ENCODE results near the gene RTP3. TPM values are rescaled to one million over a fixed set of nuclear protein-coding genes. Genes with fewer than 3 reads are reported as not detected.
"Not testable (repeated sequence)": the region's sequence is repeated elsewhere in the genome, so short reads cannot be mapped to it uniquely, and the experiment has no call there.

The RTP3 gene
- total RNA-seq, 1 experiment from 2014 or later: 0.20 TPM

DNA sequence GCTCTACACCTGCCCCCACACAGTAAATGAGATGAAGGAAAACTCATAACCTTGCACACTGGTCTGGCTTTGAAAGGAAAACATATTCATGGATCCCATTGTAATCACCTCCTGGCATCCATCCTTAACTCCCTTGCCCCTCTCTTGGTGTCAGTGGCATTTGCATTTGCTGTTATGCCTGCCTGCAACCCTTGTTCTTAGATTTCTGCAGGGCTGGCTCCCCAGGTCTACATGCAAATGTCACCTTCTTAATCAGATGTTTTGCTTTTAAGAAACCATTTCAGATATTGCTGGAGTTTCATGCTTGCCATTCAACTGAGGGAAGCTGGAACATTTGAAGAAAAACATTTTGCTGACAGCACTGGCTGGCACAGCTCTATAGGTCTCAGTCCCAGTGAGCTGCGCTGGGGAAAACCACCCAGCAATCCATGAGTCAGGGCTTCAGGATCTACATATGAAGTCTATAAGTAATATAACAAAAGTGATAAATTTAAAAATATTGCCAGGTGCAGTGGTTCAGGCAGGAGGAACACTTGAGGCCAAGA is 49.2 kb downstream of the RTP3 start:
- DNase-seq (ENCODE audit: low read depth): no peak

DNA sequence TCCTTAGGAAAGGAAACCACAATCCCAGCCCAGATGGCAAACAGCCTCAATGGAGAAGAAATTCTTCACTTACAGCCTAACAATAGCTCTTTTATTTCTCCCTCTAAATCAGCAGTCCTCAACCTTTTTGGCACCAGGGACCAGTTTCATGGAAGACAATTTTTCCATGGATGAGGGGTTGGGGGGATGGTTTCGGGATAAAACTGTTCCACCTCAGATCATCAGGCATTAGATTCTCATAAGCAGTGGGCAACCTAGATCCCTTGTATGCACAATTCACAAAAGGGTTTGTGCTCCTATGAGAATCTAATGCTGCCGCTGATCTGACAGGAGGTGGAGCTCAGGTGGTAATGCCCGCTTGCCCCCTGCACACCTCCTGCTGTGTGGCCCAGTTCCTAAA is 50.8 kb downstream of the RTP3 start:
- not testable (repeated sequence) for DNase-seq (ENCODE audit: low read depth)

DNA sequence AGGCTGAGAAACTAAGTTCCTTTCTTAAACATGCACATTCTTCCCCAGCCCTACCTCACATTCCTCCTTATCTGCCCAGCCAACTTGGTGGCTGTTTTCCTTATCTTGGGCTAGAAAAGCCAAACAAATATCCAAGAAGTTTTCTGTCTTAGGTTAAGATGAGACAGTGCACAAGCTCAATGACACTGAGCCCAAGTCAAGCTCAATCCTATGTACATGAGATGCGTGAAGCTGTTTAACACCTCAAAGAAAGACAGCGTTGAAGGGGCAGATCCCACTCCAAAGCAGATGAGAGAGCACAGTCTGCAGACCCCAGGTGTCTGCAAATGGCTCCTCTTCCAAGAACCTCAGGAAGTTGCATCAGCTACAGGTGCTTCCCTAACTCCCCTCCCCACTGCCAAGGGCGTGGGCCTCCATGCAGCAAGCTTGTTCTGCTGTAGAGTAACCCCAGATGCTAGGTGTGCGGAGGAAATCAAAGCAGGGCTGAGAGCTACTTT is 51.7 kb downstream of the RTP3 start:
- no peak for DNase-seq (ENCODE audit: low read depth)

DNA sequence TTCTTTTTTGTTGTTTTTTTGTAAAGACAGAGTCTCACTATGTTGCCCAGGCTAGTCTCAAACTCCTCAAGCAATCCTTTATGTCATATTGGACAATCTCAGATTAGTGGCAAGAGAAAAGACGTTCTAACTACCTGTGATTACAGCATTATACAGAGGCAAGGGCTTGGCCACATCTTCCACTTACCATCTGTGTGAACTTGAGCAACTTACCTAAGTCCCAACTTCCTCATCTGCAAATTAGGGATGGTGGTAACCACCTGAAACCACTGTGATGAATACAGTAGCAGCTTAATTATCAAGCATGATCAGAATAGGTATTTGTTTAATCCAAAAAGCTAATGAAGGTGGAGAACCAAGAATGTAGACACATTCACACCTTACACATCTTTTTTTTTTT is 52.2 kb downstream of the RTP3 start:
- DNase-seq (ENCODE audit: low read depth): no peak

Other genes starting within 250 kb of the RTP3 start
- 0.12 TPM in 1 of 2 replicates, not detected in the other for gene CCR2, start 143.9 kb upstream of the RTP3 start, total RNA-seq (2014; rRNA removed; shearing (Covaris generic))
- not detected in 2 replicates for gene CCR5, start 127.0 kb upstream of the RTP3 start, total RNA-seq (2014; rRNA removed; shearing (Covaris generic))
- gene CCRL2, start 90.7 kb upstream of the RTP3 start, total RNA-seq (2014; rRNA removed; shearing (Covaris generic)): 0.27 and 1.0 TPM in 2 replicates
- gene LTF, start 33.1 kb upstream of the RTP3 start, total RNA-seq (2014; rRNA removed; shearing (Covaris generic)): 0.30 and 0.52 TPM in 2 replicates
- gene LRRC2, start 68.3 kb downstream of the RTP3 start, total RNA-seq (2014; rRNA removed; shearing (Covaris generic)): 0.17 and 1.1 TPM in 2 replicates
- not detected in 2 replicates for gene FAM240A, start 114.5 kb downstream of the RTP3 start, total RNA-seq (2014; rRNA removed; shearing (Covaris generic))
- gene ALS2CL, start 195.7 kb downstream of the RTP3 start, total RNA-seq (2014; rRNA removed; shearing (Covaris generic)): 2.5 and 3.6 TPM in 2 replicates
- 0.22 TPM in 1 of 2 replicates, not detected in the other for gene TMIE, start 203.4 kb downstream of the RTP3 start, total RNA-seq (2014; rRNA removed; shearing (Covaris generic))
- not detected in 2 replicates for gene PRSS50, start 219.9 kb downstream of the RTP3 start, total RNA-seq (2014; rRNA removed; shearing (Covaris generic))

Measured in M059J (cell line).